H1 (cell line): Measurements from ENCODE around the gene PPP1CC. TPM values are rescaled to one million over a fixed set of nuclear protein-coding genes. Genes with fewer than 3 reads are reported as not detected.

ENCODE experiments used
- CBX8 ChIP-seq: fragments of 300-800, 300-1000 bp; sonication (generic); IDR thresholded peaks from 2 replicates; pipeline ENCODE4 v1.7.1; 2016; ENCODE audit warnings: low read depth, low read length, borderline replicate concordance
- HDAC6 ChIP-seq: IDR thresholded peaks from one replicate; pipeline ENCODE4 v1.7.1; 2012; ENCODE audit warnings: low read depth, mild to moderate bottlenecking, inconsistent platforms, low read length, moderate library complexity
- JUN ChIP-seq: IDR thresholded peaks from 2 replicates; pipeline ENCODE4 v1.6.1; 2011; ENCODE audit warnings: low read depth, mild to moderate bottlenecking, improper control_type of control experiment, low read length
- NANOG ChIP-seq: IDR thresholded peaks from 2 replicates; pipeline ENCODE4 v1.6.1; 2011; ENCODE audit warnings: low read length, low read depth, mild to moderate bottlenecking, inconsistent platforms; ENCODE audit not compliant: insufficient read depth, poor library complexity, severe bottlenecking
- NRF1 ChIP-seq: IDR thresholded peaks from 2 replicates; pipeline ENCODE4 v1.6.1; 2011; ENCODE audit warnings: mild to moderate bottlenecking, low read depth, low read length, improper control_type of control experiment
- RAD21 ChIP-seq, 2 experiments: IDR thresholded peaks in 1 of 2; conservative IDR thresholded peaks in 1 of 2; 2 replicates each; pipeline ENCODE4 v1.6.1; 2011; ENCODE audit warnings: low read depth in 2 of 2, low read length in 2 of 2, improper control_type of control experiment in 1 of 2, inconsistent platforms in 1 of 2, mild to moderate bottlenecking in 1 of 2, moderate library complexity in 1 of 2
- polyA plus RNA-seq, 7 experiments: library from polyadenylated mRNA; depleted of rRNA in 3 of 7; stranded (reverse) in 5 of 7; unstranded in 2 of 7; fragments of >200 nt in 5 of 7; fragments of 200-250 nt in 2 of 7; gene quantifications; 1 replicate in 5 of 7; 2 replicates in 1 of 7; 4 replicates in 1 of 7; pipeline versions ENCODE4 v1.2.1 to v1.2.3, GENCODE V29; 2011 to 2013; ENCODE audit warnings: missing spikeins in 2 of 7, mixed read lengths in 2 of 7
- total RNA-seq: library from RNA; stranded (reverse); fragmentation: NEBNext Ultra II Directional; extraction: Animal tissue kit (Norgen Biotek cat#: 25700); gene quantifications from 2 replicates; pipeline ENCODE4 v1.2.1, GENCODE V29; 2021
- TF ChIP-seq, protein P1 (sequence below): fragments of 300-600 bp; sonication (generic); IDR thresholded peaks from 2 replicates; pipeline ENCODE4 v1.7.1; 2012; ENCODE audit warnings: low read length, moderate library complexity, mild to moderate bottlenecking, inconsistent platforms; ENCODE audit not compliant: insufficient replicate concordance
- TF ChIP-seq, protein P2 (sequence below), 3 experiments: IDR thresholded peaks; 1 replicate in 2 of 3; 2 replicates in 1 of 3; pipeline versions ENCODE4 v1.5.1 to v1.6.1; 2011; ENCODE audit warnings: low read length in 3 of 3, mild to moderate bottlenecking in 3 of 3, inconsistent platforms in 2 of 3, low read depth in 1 of 3, moderate library complexity in 1 of 3; ENCODE audit not compliant: insufficient read depth in 1 of 3; ENCODE audit errors: control extremely low read depth in 1 of 3

The PPP1CC gene
- total and polyA plus RNA-seq, 2 of the 8 experiments (the other 6 are each of a cell fraction or from before 2014, with no cell fraction given) = 193 to 350 TPM

GRCh38 chr12:110696283-110696682 is 46.4 kb downstream of the PPP1CC start (continued):
- TF ChIP-seq, protein P1, sequence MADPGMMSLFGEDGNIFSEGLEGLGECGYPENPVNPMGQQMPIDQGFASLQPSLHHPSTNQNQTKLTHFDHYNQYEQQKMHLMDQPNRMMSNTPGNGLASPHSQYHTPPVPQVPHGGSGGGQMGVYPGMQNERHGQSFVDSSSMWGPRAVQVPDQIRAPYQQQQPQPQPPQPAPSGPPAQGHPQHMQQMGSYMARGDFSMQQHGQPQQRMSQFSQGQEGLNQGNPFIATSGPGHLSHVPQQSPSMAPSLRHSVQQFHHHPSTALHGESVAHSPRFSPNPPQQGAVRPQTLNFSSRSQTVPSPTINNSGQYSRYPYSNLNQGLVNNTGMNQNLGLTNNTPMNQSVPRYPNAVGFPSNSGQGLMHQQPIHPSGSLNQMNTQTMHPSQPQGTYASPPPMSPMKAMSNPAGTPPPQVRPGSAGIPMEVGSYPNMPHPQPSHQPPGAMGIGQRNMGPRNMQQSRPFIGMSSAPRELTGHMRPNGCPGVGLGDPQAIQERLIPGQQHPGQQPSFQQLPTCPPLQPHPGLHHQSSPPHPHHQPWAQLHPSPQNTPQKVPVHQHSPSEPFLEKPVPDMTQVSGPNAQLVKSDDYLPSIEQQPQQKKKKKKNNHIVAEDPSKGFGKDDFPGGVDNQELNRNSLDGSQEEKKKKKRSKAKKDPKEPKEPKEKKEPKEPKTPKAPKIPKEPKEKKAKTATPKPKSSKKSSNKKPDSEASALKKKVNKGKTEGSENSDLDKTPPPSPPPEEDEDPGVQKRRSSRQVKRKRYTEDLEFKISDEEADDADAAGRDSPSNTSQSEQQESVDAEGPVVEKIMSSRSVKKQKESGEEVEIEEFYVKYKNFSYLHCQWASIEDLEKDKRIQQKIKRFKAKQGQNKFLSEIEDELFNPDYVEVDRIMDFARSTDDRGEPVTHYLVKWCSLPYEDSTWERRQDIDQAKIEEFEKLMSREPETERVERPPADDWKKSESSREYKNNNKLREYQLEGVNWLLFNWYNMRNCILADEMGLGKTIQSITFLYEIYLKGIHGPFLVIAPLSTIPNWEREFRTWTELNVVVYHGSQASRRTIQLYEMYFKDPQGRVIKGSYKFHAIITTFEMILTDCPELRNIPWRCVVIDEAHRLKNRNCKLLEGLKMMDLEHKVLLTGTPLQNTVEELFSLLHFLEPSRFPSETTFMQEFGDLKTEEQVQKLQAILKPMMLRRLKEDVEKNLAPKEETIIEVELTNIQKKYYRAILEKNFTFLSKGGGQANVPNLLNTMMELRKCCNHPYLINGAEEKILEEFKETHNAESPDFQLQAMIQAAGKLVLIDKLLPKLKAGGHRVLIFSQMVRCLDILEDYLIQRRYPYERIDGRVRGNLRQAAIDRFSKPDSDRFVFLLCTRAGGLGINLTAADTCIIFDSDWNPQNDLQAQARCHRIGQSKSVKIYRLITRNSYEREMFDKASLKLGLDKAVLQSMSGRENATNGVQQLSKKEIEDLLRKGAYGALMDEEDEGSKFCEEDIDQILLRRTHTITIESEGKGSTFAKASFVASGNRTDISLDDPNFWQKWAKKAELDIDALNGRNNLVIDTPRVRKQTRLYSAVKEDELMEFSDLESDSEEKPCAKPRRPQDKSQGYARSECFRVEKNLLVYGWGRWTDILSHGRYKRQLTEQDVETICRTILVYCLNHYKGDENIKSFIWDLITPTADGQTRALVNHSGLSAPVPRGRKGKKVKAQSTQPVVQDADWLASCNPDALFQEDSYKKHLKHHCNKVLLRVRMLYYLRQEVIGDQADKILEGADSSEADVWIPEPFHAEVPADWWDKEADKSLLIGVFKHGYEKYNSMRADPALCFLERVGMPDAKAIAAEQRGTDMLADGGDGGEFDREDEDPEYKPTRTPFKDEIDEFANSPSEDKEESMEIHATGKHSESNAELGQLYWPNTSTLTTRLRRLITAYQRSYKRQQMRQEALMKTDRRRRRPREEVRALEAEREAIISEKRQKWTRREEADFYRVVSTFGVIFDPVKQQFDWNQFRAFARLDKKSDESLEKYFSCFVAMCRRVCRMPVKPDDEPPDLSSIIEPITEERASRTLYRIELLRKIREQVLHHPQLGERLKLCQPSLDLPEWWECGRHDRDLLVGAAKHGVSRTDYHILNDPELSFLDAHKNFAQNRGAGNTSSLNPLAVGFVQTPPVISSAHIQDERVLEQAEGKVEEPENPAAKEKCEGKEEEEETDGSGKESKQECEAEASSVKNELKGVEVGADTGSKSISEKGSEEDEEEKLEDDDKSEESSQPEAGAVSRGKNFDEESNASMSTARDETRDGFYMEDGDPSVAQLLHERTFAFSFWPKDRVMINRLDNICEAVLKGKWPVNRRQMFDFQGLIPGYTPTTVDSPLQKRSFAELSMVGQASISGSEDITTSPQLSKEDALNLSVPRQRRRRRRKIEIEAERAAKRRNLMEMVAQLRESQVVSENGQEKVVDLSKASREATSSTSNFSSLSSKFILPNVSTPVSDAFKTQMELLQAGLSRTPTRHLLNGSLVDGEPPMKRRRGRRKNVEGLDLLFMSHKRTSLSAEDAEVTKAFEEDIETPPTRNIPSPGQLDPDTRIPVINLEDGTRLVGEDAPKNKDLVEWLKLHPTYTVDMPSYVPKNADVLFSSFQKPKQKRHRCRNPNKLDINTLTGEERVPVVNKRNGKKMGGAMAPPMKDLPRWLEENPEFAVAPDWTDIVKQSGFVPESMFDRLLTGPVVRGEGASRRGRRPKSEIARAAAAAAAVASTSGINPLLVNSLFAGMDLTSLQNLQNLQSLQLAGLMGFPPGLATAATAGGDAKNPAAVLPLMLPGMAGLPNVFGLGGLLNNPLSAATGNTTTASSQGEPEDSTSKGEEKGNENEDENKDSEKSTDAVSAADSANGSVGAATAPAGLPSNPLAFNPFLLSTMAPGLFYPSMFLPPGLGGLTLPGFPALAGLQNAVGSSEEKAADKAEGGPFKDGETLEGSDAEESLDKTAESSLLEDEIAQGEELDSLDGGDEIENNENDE = no peak
- TF ChIP-seq CBX8 = no peak
- TF ChIP-seq HDAC6 = no peak
- TF ChIP-seq JUN = no peak
- TF ChIP-seq NANOG = no peak
- TF ChIP-seq, protein P2, sequence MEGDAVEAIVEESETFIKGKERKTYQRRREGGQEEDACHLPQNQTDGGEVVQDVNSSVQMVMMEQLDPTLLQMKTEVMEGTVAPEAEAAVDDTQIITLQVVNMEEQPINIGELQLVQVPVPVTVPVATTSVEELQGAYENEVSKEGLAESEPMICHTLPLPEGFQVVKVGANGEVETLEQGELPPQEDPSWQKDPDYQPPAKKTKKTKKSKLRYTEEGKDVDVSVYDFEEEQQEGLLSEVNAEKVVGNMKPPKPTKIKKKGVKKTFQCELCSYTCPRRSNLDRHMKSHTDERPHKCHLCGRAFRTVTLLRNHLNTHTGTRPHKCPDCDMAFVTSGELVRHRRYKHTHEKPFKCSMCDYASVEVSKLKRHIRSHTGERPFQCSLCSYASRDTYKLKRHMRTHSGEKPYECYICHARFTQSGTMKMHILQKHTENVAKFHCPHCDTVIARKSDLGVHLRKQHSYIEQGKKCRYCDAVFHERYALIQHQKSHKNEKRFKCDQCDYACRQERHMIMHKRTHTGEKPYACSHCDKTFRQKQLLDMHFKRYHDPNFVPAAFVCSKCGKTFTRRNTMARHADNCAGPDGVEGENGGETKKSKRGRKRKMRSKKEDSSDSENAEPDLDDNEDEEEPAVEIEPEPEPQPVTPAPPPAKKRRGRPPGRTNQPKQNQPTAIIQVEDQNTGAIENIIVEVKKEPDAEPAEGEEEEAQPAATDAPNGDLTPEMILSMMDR (IDR thresholded peaks at IDR 0.05; ENCODE audit: control extremely low read depth in 1 of 3, insufficient read depth in 1 of 3, low read depth in 1 of 3, low read length in 3 of 3) = no peak
- no peak for TF ChIP-seq RAD21 (IDR thresholded peaks at IDR 0.05 in 1 of 2, conservative IDR thresholded peaks at IDR 0.05 in 1 of 2; ENCODE audit: low read depth in 2 of 2, low read length in 2 of 2)
- no peak for TF ChIP-seq NRF1
